ENCODE results near the gene IRF2BP1. TPM values are rescaled to one million over a fixed set of nuclear protein-coding genes. Genes with fewer than 3 reads are reported as not detected.

The IRF2BP1 gene
- total and polyA plus RNA-seq, 2 of the 13 experiments (the other 11 are each of a cell fraction or from before 2014, with no cell fraction given): 4.3 to 14.3 TPM

DNA sequence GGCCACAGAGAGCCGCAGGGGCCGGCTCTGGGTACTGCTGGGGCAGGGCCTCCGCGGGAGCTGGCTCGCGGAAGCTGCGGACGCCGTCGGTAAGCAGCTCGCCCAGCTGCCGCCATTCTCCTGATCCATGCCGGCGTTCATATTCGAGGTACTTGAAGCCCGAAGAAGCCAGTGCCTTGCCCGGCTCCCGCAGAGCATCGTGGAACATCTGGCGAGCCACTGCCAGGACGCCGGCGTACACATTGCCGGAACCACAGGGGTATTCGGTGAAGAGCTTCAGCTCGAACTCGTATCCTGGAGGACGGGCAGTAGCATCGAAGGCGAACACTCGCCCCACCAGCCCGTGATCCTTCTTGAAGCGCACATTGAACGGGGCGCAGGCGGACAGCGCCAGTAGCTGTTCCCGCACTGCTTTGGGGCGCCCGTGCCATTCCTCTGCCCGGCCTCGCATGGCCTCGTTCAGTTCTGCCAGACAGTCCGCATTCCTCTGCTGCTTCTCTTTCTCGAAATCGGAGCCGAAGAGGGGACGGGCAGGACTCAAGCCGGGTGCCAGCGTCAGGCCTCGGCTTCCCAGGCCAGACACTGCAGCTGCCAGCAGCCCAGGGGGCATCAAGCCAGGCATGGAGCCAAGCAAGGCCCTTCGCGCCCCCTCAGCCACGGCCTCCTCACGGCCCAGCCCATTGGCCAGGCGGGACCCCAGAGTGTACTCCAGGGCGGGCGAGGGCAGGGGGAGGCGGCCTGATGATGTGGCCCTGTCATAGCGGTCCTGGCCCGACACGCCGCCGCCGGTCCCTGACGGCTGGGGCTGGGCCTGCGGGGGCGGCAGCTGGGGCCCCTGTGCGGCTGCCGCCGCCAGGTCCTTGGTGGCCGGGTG lies 1.0 kb downstream of the IRF2BP1 start (continued):
- TF ChIP-seq, protein P1, sequence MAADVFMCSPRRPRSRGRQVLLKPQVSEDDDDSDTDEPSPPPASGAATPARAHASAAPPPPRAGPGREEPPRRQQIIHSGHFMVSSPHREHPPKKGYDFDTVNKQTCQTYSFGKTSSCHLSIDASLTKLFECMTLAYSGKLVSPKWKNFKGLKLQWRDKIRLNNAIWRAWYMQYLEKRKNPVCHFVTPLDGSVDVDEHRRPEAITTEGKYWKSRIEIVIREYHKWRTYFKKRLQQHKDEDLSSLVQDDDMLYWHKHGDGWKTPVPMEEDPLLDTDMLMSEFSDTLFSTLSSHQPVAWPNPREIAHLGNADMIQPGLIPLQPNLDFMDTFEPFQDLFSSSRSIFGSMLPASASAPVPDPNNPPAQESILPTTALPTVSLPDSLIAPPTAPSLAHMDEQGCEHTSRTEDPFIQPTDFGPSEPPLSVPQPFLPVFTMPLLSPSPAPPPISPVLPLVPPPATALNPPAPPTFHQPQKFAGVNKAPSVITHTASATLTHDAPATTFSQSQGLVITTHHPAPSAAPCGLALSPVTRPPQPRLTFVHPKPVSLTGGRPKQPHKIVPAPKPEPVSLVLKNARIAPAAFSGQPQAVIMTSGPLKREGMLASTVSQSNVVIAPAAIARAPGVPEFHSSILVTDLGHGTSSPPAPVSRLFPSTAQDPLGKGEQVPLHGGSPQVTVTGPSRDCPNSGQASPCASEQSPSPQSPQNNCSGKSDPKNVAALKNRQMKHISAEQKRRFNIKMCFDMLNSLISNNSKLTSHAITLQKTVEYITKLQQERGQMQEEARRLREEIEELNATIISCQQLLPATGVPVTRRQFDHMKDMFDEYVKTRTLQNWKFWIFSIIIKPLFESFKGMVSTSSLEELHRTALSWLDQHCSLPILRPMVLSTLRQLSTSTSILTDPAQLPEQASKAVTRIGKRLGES (CRISPR knock-in tag; IDR thresholded peaks at IDR 0.05; ENCODE audit: borderline replicate concordance): no peak
- TF ChIP-seq ZBTB38 (CRISPR knock-in tag; IDR thresholded peaks at IDR 0.05) (peak; percentile 99), NFRKB (IDR thresholded peaks at IDR 0.05) (no peak), REPIN1 (CRISPR knock-in tag; IDR thresholded peaks at IDR 0.05; ENCODE audit: borderline replicate concordance, low read depth) (no peak), GABPB1 (CRISPR knock-in tag; IDR thresholded peaks at IDR 0.05) (peak; percentile 61; the same call in 1 of the 2 replicates), AGO2 (optimal IDR thresholded peaks at IDR 0.05; ENCODE audit: low read depth, low read length) (peak; percentile 92), HNRNPL (IDR thresholded peaks at IDR 0.05; ENCODE audit: low read depth, low read length) (peak; percentile 90), KDM2A (CRISPR knock-in tag; IDR thresholded peaks at IDR 0.05; ENCODE audit: borderline replicate concordance, low read depth) (0 out of 2 replicates have a peak, but pooled peaks have one; percentile 32), KLF9 (CRISPR knock-in tag; IDR thresholded peaks at IDR 0.05; ENCODE audit: low read depth) (no peak), ISL2 (CRISPR knock-in tag; IDR thresholded peaks at IDR 0.05) (no peak), ZNF326 (CRISPR knock-in tag; IDR thresholded peaks at IDR 0.05; ENCODE audit: borderline replicate concordance) (no peak), EED (CRISPR knock-in tag; IDR thresholded peaks at IDR 0.05) (no peak), HNRNPH1 (optimal IDR thresholded peaks at IDR 0.05; ENCODE audit: low read depth, low read length) (no peak), ZNF441 (CRISPR knock-in tag; IDR thresholded peaks at IDR 0.05; ENCODE audit: borderline replicate concordance) (0 out of 2 replicates have a peak, but pooled peaks have one; percentile 1)
- TF ChIP-seq, protein P2, sequence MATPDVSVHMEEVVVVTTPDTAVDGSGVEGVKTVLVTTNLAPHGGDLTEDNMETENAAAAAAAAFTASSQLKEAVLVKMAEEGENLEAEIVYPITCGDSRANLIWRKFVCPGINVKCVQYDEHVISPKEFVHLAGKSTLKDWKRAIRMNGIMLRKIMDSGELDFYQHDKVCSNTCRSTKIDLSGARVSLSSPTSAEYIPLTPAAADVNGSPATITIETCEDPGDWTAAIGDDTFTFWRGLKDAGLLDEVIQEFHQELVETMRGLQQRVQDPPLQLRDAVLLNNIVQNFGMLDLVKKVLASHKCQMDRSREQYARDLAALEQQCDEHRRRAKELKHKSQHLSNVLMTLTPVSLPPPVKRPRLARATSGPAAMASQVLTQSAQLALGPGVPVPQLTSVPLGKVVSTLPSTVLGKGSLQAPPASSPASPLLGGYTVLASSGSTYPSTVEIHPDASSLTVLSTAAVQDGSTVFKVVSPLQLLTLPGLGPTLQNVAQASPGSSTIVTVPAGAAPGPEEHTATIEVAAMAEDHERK (CRISPR knock-in tag; IDR thresholded peaks at IDR 0.05; ENCODE audit: low read depth): no peak
- TF ChIP-seq, protein P3, sequence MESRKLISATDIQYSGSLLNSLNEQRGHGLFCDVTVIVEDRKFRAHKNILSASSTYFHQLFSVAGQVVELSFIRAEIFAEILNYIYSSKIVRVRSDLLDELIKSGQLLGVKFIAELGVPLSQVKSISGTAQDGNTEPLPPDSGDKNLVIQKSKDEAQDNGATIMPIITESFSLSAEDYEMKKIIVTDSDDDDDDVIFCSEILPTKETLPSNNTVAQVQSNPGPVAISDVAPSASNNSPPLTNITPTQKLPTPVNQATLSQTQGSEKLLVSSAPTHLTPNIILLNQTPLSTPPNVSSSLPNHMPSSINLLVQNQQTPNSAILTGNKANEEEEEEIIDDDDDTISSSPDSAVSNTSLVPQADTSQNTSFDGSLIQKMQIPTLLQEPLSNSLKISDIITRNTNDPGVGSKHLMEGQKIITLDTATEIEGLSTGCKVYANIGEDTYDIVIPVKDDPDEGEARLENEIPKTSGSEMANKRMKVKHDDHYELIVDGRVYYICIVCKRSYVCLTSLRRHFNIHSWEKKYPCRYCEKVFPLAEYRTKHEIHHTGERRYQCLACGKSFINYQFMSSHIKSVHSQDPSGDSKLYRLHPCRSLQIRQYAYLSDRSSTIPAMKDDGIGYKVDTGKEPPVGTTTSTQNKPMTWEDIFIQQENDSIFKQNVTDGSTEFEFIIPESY (CRISPR knock-in tag; IDR thresholded peaks at IDR 0.05): no peak
- TF ChIP-seq, protein P4, sequence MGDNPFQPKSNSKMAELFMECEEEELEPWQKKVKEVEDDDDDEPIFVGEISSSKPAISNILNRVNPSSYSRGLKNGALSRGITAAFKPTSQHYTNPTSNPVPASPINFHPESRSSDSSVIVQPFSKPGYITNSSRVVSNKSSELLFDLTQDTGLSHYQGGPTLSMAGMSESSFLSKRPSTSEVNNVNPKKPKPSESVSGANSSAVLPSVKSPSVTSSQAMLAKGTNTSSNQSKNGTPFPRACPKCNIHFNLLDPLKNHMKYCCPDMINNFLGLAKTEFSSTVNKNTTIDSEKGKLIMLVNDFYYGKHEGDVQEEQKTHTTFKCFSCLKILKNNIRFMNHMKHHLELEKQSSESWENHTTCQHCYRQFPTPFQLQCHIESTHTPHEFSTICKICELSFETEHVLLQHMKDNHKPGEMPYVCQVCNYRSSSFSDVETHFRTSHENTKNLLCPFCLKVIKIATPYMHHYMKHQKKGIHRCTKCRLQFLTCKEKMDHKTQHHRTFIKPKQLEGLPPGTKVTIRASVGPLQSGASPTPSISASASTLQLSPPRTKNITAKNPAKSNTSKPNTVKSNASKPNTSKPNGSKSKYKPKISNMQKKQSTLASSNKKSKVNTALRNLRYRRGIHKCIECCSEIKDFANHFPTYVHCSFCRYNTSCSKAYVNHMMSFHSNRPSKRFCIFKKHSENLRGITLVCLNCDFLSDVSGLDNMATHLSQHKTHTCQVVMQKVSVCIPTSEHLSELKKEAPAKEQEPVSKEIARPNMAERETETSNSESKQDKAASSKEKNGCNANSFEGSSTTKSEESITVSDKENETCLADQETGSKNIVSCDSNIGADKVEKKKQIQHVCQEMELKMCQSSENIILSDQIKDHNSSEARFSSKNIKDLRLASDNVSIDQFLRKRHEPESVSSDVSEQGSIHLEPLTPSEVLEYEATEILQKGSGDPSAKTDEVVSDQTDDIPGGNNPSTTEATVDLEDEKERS (CRISPR knock-in tag; IDR thresholded peaks at IDR 0.05): no peak
- TF ChIP-seq, protein P5, sequence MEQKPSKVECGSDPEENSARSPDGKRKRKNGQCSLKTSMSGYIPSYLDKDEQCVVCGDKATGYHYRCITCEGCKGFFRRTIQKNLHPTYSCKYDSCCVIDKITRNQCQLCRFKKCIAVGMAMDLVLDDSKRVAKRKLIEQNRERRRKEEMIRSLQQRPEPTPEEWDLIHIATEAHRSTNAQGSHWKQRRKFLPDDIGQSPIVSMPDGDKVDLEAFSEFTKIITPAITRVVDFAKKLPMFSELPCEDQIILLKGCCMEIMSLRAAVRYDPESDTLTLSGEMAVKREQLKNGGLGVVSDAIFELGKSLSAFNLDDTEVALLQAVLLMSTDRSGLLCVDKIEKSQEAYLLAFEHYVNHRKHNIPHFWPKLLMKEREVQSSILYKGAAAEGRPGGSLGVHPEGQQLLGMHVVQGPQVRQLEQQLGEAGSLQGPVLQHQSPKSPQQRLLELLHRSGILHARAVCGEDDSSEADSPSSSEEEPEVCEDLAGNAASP (CRISPR knock-in tag; IDR thresholded peaks at IDR 0.05; ENCODE audit: borderline replicate concordance): no peak

All from HepG2 (cell line).